Measurements from ENCODE around the gene ARHGAP23. TPM values are rescaled to one million over a fixed set of nuclear protein-coding genes. Genes with fewer than 3 reads are reported as not detected.

ARHGAP23 gene
- total and polyA plus RNA-seq, 2 experiments from 2014 or later: 21.4 to 150 TPM

DNA sequence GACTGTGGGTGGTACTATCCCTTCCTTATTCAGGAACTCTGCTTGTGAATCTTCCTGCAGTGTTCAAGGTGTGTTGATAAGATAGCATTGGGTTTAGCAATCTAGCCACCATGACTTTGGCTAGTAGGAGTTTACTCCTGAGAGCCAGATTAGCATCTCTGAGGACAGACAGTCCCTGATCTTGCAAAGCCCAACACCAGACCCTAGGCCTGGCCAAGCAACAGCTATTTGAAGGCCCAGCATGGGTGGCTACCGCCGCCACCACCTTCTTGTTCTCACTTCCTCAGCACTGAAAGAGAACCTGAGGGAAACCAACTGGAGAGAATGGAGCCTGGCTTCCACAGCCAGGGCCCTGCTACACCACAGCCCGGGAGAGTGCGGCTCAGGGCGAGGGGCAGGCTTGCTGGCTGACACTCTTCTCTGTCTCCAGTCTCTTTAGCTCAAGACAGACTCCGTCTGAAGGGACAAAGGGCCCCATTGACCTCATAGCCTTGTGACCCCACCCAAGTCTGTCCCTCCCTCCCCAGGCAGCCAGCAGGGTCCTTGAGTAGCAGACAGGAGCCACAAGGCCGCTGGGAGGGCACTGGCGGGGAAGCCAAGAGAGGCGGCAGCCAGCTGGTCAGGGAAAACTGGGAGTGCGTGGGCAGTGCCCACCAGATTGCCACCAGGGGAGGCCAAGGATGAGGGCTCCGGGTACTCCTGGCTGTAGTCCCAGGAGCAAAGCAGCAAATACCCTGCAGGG, 10.9 kb upstream of the ARHGAP23 start:
- H3K36me3 ChIP-seq (ENCODE audit: insufficient read depth): no peaks in the 10 kb centered on the region
- Mint-ChIP-seq H3K27ac (0 out of 2 replicates have a peak overlapping the region, but pooled peaks have one; percentile 31), H3K36me3 (ENCODE audit: low read depth) (no peaks in the 10 kb centered on the region; the same call in 2 of the 3 replicates), H3K9me3 (no peaks in the 10 kb centered on the region; the same call in 2 of the 3 replicates), H3K4me3 (no peak overlapping the region; the same call in 2 of the 3 replicates), H3K4me1 (peaks cover 79% of the 10 kb centered on the region), H3K27me3 (ENCODE audit: insufficient read depth, low read depth, poor library complexity) (peaks cover 48% of the 10 kb centered on the region)
- DNase-seq (ENCODE audit: low spot score) (no peak), ATAC-seq (no peak)
- H3K27ac ChIP-seq (ENCODE audit: low read depth): no peak overlapping the region
- H3K9me2 ChIP-seq (ENCODE audit: insufficient read depth): no peaks in the 10 kb centered on the region
- 0 out of 2 replicates have a peak, but pooled peaks cover 5% of the 10 kb centered on the region for H3K79me2 ChIP-seq (replicated peaks; ENCODE audit: insufficient read depth)
- H3F3A ChIP-seq (replicated peaks; ENCODE audit: low read depth): peaks cover 40% of the 10 kb centered on the region
- peaks cover 67% of the 10 kb centered on the region for H3K4me1 ChIP-seq (ENCODE audit: insufficient read depth)
- no peak overlapping the region for H3K4me3 ChIP-seq
- TF ChIP-seq STAT1 (IDR thresholded peaks at IDR 0.05; ENCODE audit: unreplicated experiment): no peak
- no peak for TF ChIP-seq EZH2phosphoT487 (IDR thresholded peaks at IDR 0.05; ENCODE audit: unreplicated experiment)
- TF ChIP-seq, protein P1, sequence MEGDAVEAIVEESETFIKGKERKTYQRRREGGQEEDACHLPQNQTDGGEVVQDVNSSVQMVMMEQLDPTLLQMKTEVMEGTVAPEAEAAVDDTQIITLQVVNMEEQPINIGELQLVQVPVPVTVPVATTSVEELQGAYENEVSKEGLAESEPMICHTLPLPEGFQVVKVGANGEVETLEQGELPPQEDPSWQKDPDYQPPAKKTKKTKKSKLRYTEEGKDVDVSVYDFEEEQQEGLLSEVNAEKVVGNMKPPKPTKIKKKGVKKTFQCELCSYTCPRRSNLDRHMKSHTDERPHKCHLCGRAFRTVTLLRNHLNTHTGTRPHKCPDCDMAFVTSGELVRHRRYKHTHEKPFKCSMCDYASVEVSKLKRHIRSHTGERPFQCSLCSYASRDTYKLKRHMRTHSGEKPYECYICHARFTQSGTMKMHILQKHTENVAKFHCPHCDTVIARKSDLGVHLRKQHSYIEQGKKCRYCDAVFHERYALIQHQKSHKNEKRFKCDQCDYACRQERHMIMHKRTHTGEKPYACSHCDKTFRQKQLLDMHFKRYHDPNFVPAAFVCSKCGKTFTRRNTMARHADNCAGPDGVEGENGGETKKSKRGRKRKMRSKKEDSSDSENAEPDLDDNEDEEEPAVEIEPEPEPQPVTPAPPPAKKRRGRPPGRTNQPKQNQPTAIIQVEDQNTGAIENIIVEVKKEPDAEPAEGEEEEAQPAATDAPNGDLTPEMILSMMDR (conservative IDR thresholded peaks at IDR 0.05; ENCODE audit: low read depth in 2 of 2): no peak
- no peak for TF ChIP-seq NANOG (IDR thresholded peaks at IDR 0.05; ENCODE audit: borderline replicate concordance)
- TF ChIP-seq, protein P2, sequence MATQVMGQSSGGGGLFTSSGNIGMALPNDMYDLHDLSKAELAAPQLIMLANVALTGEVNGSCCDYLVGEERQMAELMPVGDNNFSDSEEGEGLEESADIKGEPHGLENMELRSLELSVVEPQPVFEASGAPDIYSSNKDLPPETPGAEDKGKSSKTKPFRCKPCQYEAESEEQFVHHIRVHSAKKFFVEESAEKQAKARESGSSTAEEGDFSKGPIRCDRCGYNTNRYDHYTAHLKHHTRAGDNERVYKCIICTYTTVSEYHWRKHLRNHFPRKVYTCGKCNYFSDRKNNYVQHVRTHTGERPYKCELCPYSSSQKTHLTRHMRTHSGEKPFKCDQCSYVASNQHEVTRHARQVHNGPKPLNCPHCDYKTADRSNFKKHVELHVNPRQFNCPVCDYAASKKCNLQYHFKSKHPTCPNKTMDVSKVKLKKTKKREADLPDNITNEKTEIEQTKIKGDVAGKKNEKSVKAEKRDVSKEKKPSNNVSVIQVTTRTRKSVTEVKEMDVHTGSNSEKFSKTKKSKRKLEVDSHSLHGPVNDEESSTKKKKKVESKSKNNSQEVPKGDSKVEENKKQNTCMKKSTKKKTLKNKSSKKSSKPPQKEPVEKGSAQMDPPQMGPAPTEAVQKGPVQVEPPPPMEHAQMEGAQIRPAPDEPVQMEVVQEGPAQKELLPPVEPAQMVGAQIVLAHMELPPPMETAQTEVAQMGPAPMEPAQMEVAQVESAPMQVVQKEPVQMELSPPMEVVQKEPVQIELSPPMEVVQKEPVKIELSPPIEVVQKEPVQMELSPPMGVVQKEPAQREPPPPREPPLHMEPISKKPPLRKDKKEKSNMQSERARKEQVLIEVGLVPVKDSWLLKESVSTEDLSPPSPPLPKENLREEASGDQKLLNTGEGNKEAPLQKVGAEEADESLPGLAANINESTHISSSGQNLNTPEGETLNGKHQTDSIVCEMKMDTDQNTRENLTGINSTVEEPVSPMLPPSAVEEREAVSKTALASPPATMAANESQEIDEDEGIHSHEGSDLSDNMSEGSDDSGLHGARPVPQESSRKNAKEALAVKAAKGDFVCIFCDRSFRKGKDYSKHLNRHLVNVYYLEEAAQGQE (IDR thresholded peaks at IDR 0.05; ENCODE audit: unreplicated experiment): no peak
- no peak for TF ChIP-seq CREB1 (CRISPR knock-in tag; IDR thresholded peaks at IDR 0.05; ENCODE audit: low read depth)
- TF ChIP-seq JUNB (IDR thresholded peaks at IDR 0.05; ENCODE audit: unreplicated experiment): no peak
- no peak for TF ChIP-seq ZNF331 (CRISPR knock-in tag; IDR thresholded peaks at IDR 0.05; ENCODE audit: low read depth)
- TF ChIP-seq, protein P3, sequence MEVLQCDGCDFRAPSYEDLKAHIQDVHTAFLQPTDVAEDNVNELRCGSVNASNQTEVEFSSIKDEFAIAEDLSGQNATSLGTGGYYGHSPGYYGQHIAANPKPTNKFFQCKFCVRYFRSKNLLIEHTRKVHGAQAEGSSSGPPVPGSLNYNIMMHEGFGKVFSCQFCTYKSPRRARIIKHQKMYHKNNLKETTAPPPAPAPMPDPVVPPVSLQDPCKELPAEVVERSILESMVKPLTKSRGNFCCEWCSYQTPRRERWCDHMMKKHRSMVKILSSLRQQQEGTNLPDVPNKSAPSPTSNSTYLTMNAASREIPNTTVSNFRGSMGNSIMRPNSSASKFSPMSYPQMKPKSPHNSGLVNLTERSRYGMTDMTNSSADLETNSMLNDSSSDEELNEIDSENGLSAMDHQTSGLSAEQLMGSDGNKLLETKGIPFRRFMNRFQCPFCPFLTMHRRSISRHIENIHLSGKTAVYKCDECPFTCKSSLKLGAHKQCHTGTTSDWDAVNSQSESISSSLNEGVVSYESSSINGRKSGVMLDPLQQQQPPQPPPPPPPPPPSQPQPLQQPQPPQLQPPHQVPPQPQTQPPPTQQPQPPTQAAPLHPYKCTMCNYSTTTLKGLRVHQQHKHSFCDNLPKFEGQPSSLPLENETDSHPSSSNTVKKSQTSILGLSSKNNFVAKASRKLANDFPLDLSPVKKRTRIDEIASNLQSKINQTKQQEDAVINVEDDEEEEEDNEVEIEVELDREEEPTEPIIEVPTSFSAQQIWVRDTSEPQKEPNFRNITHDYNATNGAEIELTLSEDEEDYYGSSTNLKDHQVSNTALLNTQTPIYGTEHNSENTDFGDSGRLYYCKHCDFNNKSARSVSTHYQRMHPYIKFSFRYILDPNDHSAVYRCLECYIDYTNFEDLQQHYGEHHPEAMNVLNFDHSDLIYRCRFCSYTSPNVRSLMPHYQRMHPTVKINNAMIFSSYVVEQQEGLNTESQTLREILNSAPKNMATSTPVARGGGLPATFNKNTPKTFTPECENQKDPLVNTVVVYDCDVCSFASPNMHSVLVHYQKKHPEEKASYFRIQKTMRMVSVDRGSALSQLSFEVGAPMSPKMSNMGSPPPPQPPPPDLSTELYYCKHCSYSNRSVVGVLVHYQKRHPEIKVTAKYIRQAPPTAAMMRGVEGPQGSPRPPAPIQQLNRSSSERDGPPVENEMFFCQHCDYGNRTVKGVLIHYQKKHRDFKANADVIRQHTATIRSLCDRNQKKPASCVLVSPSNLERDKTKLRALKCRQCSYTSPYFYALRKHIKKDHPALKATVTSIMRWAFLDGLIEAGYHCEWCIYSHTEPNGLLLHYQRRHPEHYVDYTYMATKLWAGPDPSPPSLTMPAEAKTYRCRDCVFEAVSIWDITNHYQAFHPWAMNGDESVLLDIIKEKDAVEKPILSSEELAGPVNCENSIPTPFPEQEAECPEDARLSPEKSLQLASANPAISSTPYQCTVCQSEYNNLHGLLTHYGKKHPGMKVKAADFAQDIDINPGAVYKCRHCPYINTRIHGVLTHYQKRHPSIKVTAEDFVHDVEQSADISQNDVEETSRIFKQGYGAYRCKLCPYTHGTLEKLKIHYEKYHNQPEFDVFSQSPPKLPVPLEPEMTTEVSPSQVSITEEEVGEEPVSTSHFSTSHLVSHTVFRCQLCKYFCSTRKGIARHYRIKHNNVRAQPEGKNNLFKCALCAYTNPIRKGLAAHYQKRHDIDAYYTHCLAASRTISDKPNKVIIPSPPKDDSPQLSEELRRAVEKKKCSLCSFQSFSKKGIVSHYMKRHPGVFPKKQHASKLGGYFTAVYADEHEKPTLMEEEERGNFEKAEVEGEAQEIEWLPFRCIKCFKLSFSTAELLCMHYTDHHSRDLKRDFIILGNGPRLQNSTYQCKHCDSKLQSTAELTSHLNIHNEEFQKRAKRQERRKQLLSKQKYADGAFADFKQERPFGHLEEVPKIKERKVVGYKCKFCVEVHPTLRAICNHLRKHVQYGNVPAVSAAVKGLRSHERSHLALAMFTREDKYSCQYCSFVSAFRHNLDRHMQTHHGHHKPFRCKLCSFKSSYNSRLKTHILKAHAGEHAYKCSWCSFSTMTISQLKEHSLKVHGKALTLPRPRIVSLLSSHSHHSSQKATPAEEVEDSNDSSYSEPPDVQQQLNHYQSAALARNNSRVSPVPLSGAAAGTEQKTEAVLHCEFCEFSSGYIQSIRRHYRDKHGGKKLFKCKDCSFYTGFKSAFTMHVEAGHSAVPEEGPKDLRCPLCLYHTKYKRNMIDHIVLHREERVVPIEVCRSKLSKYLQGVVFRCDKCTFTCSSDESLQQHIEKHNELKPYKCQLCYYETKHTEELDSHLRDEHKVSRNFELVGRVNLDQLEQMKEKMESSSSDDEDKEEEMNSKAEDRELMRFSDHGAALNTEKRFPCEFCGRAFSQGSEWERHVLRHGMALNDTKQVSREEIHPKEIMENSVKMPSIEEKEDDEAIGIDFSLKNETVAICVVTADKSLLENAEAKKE (CRISPR knock-in tag; IDR thresholded peaks at IDR 0.05): no peak
- no peak for TF ChIP-seq EZH2 (IDR thresholded peaks at IDR 0.05; ENCODE audit: low read depth, unreplicated experiment)
- TF ChIP-seq, protein P4, sequence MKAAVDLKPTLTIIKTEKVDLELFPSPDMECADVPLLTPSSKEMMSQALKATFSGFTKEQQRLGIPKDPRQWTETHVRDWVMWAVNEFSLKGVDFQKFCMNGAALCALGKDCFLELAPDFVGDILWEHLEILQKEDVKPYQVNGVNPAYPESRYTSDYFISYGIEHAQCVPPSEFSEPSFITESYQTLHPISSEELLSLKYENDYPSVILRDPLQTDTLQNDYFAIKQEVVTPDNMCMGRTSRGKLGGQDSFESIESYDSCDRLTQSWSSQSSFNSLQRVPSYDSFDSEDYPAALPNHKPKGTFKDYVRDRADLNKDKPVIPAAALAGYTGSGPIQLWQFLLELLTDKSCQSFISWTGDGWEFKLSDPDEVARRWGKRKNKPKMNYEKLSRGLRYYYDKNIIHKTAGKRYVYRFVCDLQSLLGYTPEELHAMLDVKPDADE (IDR thresholded peaks at IDR 0.05): no peak
- no peak for TF ChIP-seq POLR2AphosphoS5 (IDR thresholded peaks at IDR 0.05; ENCODE audit: low read depth)
- TF ChIP-seq ZNF114 (CRISPR knock-in tag; IDR thresholded peaks at IDR 0.05): no peak
- H3K27me3 ChIP-seq (ENCODE audit: insufficient read depth): peaks cover 20% of the 10 kb centered on the region
- H2AFZ ChIP-seq: no peak overlapping the region
- H3K4me2 ChIP-seq: 0 out of 2 replicates have a peak overlapping the region, but pooled peaks have one; percentile 32
- no peaks in the 10 kb centered on the region for H4K20me1 ChIP-seq (replicated peaks; ENCODE audit: insufficient read depth)

Data from GM23338 (cell line).